HL-60 (cell line): ENCODE results near the gene EGFR.

ENCODE experiments used
- DNase-seq, 2 experiments: peaks; one replicate each; pipeline ENCODE4 v3.0.0-alpha.2; 2010 to 2020; ENCODE audit warnings: low read depth in 1 of 2, low spot score in 1 of 2
- H3K27ac ChIP-seq: fragments of 250-450 bp; sonication (Bioruptor Pico); replicated peaks from 2 replicates; pipeline ENCODE4 v1.5.1; 2020; ENCODE audit warnings: mild to moderate bottlenecking, moderate library complexity
- H3K27me3 ChIP-seq: fragments of 250-450 bp; sonication (Bioruptor Pico); 2 replicates; pipeline ENCODE4 v1.5.1; 2021; ENCODE audit warnings: mild to moderate bottlenecking, moderate library complexity; ENCODE audit not compliant: insufficient read depth, poor library complexity, severe bottlenecking
- H3K4me3 ChIP-seq: replicated peaks from 2 replicates; pipeline ENCODE4 v1.5.1; 2011; ENCODE audit warnings: mild to moderate bottlenecking, control low read depth, low read length; ENCODE audit not compliant: insufficient read depth
- CTCF ChIP-seq: IDR thresholded peaks from one replicate; pipeline ENCODE4 v1.5.1; 2011; ENCODE audit warnings: low read length, control low read depth, inconsistent platforms; ENCODE audit not compliant: insufficient read depth
- GABPA ChIP-seq: IDR thresholded peaks from 2 replicates; pipeline ENCODE4 v1.6.1; 2012; ENCODE audit warnings: low read depth
- POLR2AphosphoS5 ChIP-seq: IDR thresholded peaks from 2 replicates; pipeline ENCODE4 v1.6.1; 2012; ENCODE audit warnings: low read depth
- REST ChIP-seq: IDR thresholded peaks from 2 replicates; pipeline ENCODE4 v1.6.1; 2012; ENCODE audit warnings: low read depth; ENCODE audit not compliant: insufficient replicate concordance
- SPI1 ChIP-seq: IDR thresholded peaks from 2 replicates; pipeline ENCODE4 v1.6.1; 2012; ENCODE audit warnings: low read depth, mild to moderate bottlenecking, borderline replicate concordance

EGFR gene

GRCh38 chr7:55117286-55117685 lies 98.5 kb downstream of the EGFR start:
- Histone ChIP-seq H3K4me3 (no peak overlapping the region), H3K27me3 (no peaks in the 10 kb centered on the region), H3K27ac (no peak overlapping the region)
- no peak for DNase-seq
- TF ChIP-seq REST (no peak), GABPA (no peak), SPI1 (no peak), CTCF (no peak), POLR2AphosphoS5 (no peak)

GRCh38 chr7:55118426-55118825 lies 99.6 kb downstream of the EGFR start:
- Histone ChIP-seq H3K27ac (no peak overlapping the region), H3K4me3 (no peak overlapping the region), H3K27me3 (no peaks in the 10 kb centered on the region)
- no peak for DNase-seq
- TF ChIP-seq POLR2AphosphoS5 (no peak), REST (no peak), CTCF (no peak), SPI1 (no peak), GABPA (no peak)

GRCh38 chr7:55119571-55119970 lies 100.8 kb downstream of the EGFR start:
- H3K27me3 ChIP-seq: no peaks in the 10 kb centered on the region
- DNase-seq: no peak
- H3K4me3 ChIP-seq: no peak overlapping the region
- no peak for TF ChIP-seq GABPA
- no peak for TF ChIP-seq REST
- TF ChIP-seq POLR2AphosphoS5: no peak
- no peak for TF ChIP-seq SPI1
- TF ChIP-seq CTCF: no peak
- no peak overlapping the region for H3K27ac ChIP-seq
